ENCODE results near the gene SARM1.

The SARM1 gene

GRCh38 chr17:28381141-28381825, 9.8 kb downstream of the SARM1 start:
- Histone ChIP-seq H3K4me1 (ENCODE audit: control insufficient read depth, insufficient read depth, low read depth, low read length) (peaks cover 11% of the 10 kb centered on the region), H3K79me1 (replicated peaks; ENCODE audit: low read length, poor library complexity, severe bottlenecking) (peaks cover 1% of the 10 kb centered on the region), H2BK120ac (ENCODE audit: low read depth, low read length) (no peak overlapping the region), H2BK12ac (ENCODE audit: low read length in 2 of 2) (no peak overlapping the region), H3K4me2 (ENCODE audit: low read length, poor library complexity, severe bottlenecking) (no peak overlapping the region), H4K8ac (ENCODE audit: low read length) (peak overlapping the region; percentile 42), H2BK5ac (ENCODE audit: low read depth, low read length, poor library complexity, severe bottlenecking) (no peak overlapping the region), H3K4me3 (ENCODE audit: insufficient read depth in 1 of 2, low read depth in 1 of 2, low read length in 2 of 2) (peak overlapping the region in 1 of 2 experiments; percentile 30), H2AK5ac (ENCODE audit: low read length, severe bottlenecking) (no peak overlapping the region), H2BK15ac (ENCODE audit: low read depth, poor library complexity, severe bottlenecking) (no peak overlapping the region), H3K27ac (ENCODE audit: low read length, poor library complexity, severe bottlenecking) (no peak overlapping the region), H3K27me3 (ENCODE audit: control insufficient read depth in 1 of 2, insufficient read depth in 1 of 2, low read length in 2 of 2) (peaks cover 16 to 33% of the 10 kb centered on the region in 2 experiments), H2AFZ (ENCODE audit: low read depth, low read length) (no peak overlapping the region), H3K36me3 (ENCODE audit: control insufficient read depth in 1 of 2, insufficient read depth in 2 of 2, low read depth in 1 of 2, low read length in 2 of 2) (peaks cover 3 to 18% of the 10 kb centered on the region in 2 experiments), H3K9me3 (ENCODE audit: control insufficient read depth, low read length) (no peaks in the 10 kb centered on the region), H3K9ac (ENCODE audit: low read length) (no peak overlapping the region), H3K14ac (ENCODE audit: low read length in 2 of 2) (no peak overlapping the region), H4K91ac (ENCODE audit: low read length) (peak overlapping the region; percentile 72), H3K4ac (ENCODE audit: low read depth in 1 of 2, low read length in 2 of 2) (no peak overlapping the region), H3K23ac (ENCODE audit: low read length in 2 of 2) (no peak overlapping the region), H3K18ac (ENCODE audit: low read depth in 1 of 2, low read length in 2 of 2) (no peak overlapping the region)
- WGBS = 22% methylated on average over 70 of the region's 72 CpGs
- no peak for DNase-seq

- peaks cover 1% of the 10 kb centered on the region for H3K79me1 ChIP-seq (replicated peaks; ENCODE audit: low read length, poor library complexity, severe bottlenecking)
- H2AFZ ChIP-seq (ENCODE audit: low read depth, low read length) = no peak overlapping the region
- WGBS = 12% methylated on average over 55 of the region's 56 CpGs
- peak overlapping the region; percentile 32 for H3K4me2 ChIP-seq (ENCODE audit: low read length, poor library complexity, severe bottlenecking)
- H3K18ac ChIP-seq (ENCODE audit: low read depth in 1 of 2, low read length in 2 of 2) = peak overlapping the region in 1 of 2 experiments; percentile 4
- DNase-seq = peak; percentile 28
- no peaks in the 10 kb centered on the region for H3K9me3 ChIP-seq (ENCODE audit: control insufficient read depth, low read length)
- no peak overlapping the region for H2AK5ac ChIP-seq (ENCODE audit: low read length, severe bottlenecking)
- no peak overlapping the region for H3K23ac ChIP-seq (ENCODE audit: low read length in 2 of 2)
- H4K8ac ChIP-seq (ENCODE audit: low read length) = peak overlapping the region; percentile 55
- peaks cover 11% of the 10 kb centered on the region for H3K4me1 ChIP-seq (ENCODE audit: control insufficient read depth, insufficient read depth, low read depth, low read length)
- H3K14ac ChIP-seq (ENCODE audit: low read length in 2 of 2) = peak overlapping the region in 1 of 2 experiments; percentile 13
- H2BK15ac ChIP-seq (ENCODE audit: low read depth, poor library complexity, severe bottlenecking) = no peak overlapping the region
- H2BK120ac ChIP-seq (ENCODE audit: low read depth, low read length) = no peak overlapping the region
- peak overlapping the region in 1 of 2 experiments; percentile 38 for H3K4me3 ChIP-seq (ENCODE audit: insufficient read depth in 1 of 2, low read depth in 1 of 2, low read length in 2 of 2)
- no peak overlapping the region for H2BK5ac ChIP-seq (ENCODE audit: low read depth, low read length, poor library complexity, severe bottlenecking)
- peaks cover 16 to 33% of the 10 kb centered on the region in 2 experiments for H3K27me3 ChIP-seq (ENCODE audit: control insufficient read depth in 1 of 2, insufficient read depth in 1 of 2, low read length in 2 of 2)
- no peak overlapping the region for H2BK12ac ChIP-seq (ENCODE audit: low read length in 2 of 2)
- H3K4ac ChIP-seq (ENCODE audit: low read depth in 1 of 2, low read length in 2 of 2) = no peak overlapping the region
- no peak overlapping the region for H3K9ac ChIP-seq (ENCODE audit: low read length)
- H3K27ac ChIP-seq (ENCODE audit: low read length, poor library complexity, severe bottlenecking) = no peak overlapping the region
- H4K91ac ChIP-seq (ENCODE audit: low read length) = peak overlapping the region; percentile 25
- H3K36me3 ChIP-seq (ENCODE audit: control insufficient read depth in 1 of 2, insufficient read depth in 2 of 2, low read depth in 1 of 2, low read length in 2 of 2) = peaks cover 10 to 18% of the 10 kb centered on the region in 2 experiments
These were observed 13.0 kb downstream of the SARM1 start for GRCh38 chr17:28384281-28385036.

- peaks cover 15 to 18% of the 10 kb centered on the region in 2 experiments for H3K36me3 ChIP-seq (ENCODE audit: control insufficient read depth in 1 of 2, insufficient read depth in 2 of 2, low read depth in 1 of 2, low read length in 2 of 2)
- no peak overlapping the region for H3K9ac ChIP-seq (ENCODE audit: low read length)
- H2BK12ac ChIP-seq (ENCODE audit: low read length in 2 of 2) = no peak overlapping the region
- no peak overlapping the region for H3K4me2 ChIP-seq (ENCODE audit: low read length, poor library complexity, severe bottlenecking)
- 42% methylated on average over 29 of the region's 29 CpGs for WGBS
- no peak overlapping the region for H3K4me3 ChIP-seq (ENCODE audit: insufficient read depth in 1 of 2, low read depth in 1 of 2, low read length in 2 of 2)
- no peak overlapping the region for H2BK15ac ChIP-seq (ENCODE audit: low read depth, poor library complexity, severe bottlenecking)
- no peaks in the 10 kb centered on the region for H3K9me3 ChIP-seq (ENCODE audit: control insufficient read depth, low read length)
- no peak overlapping the region for H2BK120ac ChIP-seq (ENCODE audit: low read depth, low read length)
- H2AK5ac ChIP-seq (ENCODE audit: low read length, severe bottlenecking) = no peak overlapping the region
- H3K18ac ChIP-seq (ENCODE audit: low read depth in 1 of 2, low read length in 2 of 2) = no peak overlapping the region
- H3K23ac ChIP-seq (ENCODE audit: low read length in 2 of 2) = no peak overlapping the region
- H2AFZ ChIP-seq (ENCODE audit: low read depth, low read length) = no peak overlapping the region
- H3K14ac ChIP-seq (ENCODE audit: low read length in 2 of 2) = no peak overlapping the region
- H2BK5ac ChIP-seq (ENCODE audit: low read depth, low read length, poor library complexity, severe bottlenecking) = no peak overlapping the region
- H3K4me1 ChIP-seq (ENCODE audit: control insufficient read depth, insufficient read depth, low read depth, low read length) = peaks cover 11% of the 10 kb centered on the region
- no peak for DNase-seq
- no peak overlapping the region for H3K27ac ChIP-seq (ENCODE audit: low read length, poor library complexity, severe bottlenecking)
- H3K4ac ChIP-seq (ENCODE audit: low read depth in 1 of 2, low read length in 2 of 2) = peak overlapping the region in 1 of 2 experiments; percentile 13
- H3K79me1 ChIP-seq (replicated peaks; ENCODE audit: low read length, poor library complexity, severe bottlenecking) = peaks cover 1% of the 10 kb centered on the region
- peak overlapping the region; percentile 25 for H4K91ac ChIP-seq (ENCODE audit: low read length)
- peaks cover 16 to 33% of the 10 kb centered on the region in 2 experiments for H3K27me3 ChIP-seq (ENCODE audit: control insufficient read depth in 1 of 2, insufficient read depth in 1 of 2, low read length in 2 of 2)
- H4K8ac ChIP-seq (ENCODE audit: low read length) = no peak overlapping the region
These were observed 13.5 kb downstream of the SARM1 start for GRCh38 chr17:28385037-28385400.

GRCh38 chr17:28385406-28385805, 13.9 kb downstream of the SARM1 start:
- no peak overlapping the region for H3K18ac ChIP-seq (ENCODE audit: low read depth in 1 of 2, low read length in 2 of 2)
- H3K23ac ChIP-seq (ENCODE audit: low read length in 2 of 2) = no peak overlapping the region
- no peak overlapping the region for H2BK5ac ChIP-seq (ENCODE audit: low read depth, low read length, poor library complexity, severe bottlenecking)
- 93% methylated on average over 5 of the region's 8 CpGs for WGBS
- no peak overlapping the region for H3K14ac ChIP-seq (ENCODE audit: low read length in 2 of 2)
- DNase-seq = no peak
- H4K8ac ChIP-seq (ENCODE audit: low read length) = no peak overlapping the region
- H3K4me1 ChIP-seq (ENCODE audit: control insufficient read depth, insufficient read depth, low read depth, low read length) = peaks cover 11% of the 10 kb centered on the region
- no peak overlapping the region for H4K91ac ChIP-seq (ENCODE audit: low read length)
- H3K27ac ChIP-seq (ENCODE audit: low read length, poor library complexity, severe bottlenecking) = no peak overlapping the region
- H3K27me3 ChIP-seq (ENCODE audit: control insufficient read depth in 1 of 2, insufficient read depth in 1 of 2, low read length in 2 of 2) = peaks cover 16 to 33% of the 10 kb centered on the region in 2 experiments
- H3K4me2 ChIP-seq (ENCODE audit: low read length, poor library complexity, severe bottlenecking) = no peak overlapping the region
- no peak overlapping the region for H2BK12ac ChIP-seq (ENCODE audit: low read length in 2 of 2)
- H3K9me3 ChIP-seq (ENCODE audit: control insufficient read depth, low read length) = no peaks in the 10 kb centered on the region
- H3K4ac ChIP-seq (ENCODE audit: low read depth in 1 of 2, low read length in 2 of 2) = no peak overlapping the region
- no peak overlapping the region for H2AK5ac ChIP-seq (ENCODE audit: low read length, severe bottlenecking)
- peaks cover 1% of the 10 kb centered on the region for H3K79me1 ChIP-seq (replicated peaks; ENCODE audit: low read length, poor library complexity, severe bottlenecking)
- H3K36me3 ChIP-seq (ENCODE audit: control insufficient read depth in 1 of 2, insufficient read depth in 2 of 2, low read depth in 1 of 2, low read length in 2 of 2) = peaks cover 18 to 19% of the 10 kb centered on the region in 2 experiments
- no peak overlapping the region for H3K9ac ChIP-seq (ENCODE audit: low read length)
- H3K4me3 ChIP-seq (ENCODE audit: insufficient read depth in 1 of 2, low read depth in 1 of 2, low read length in 2 of 2) = no peak overlapping the region
- no peak overlapping the region for H2AFZ ChIP-seq (ENCODE audit: low read depth, low read length)
- H2BK120ac ChIP-seq (ENCODE audit: low read depth, low read length) = no peak overlapping the region
- no peak overlapping the region for H2BK15ac ChIP-seq (ENCODE audit: low read depth, poor library complexity, severe bottlenecking)
